Epithelial cell of esophagus (primary cell): Measurements from ENCODE around the gene ALOX12.

Source experiments
- DNase-seq: peaks from one replicate; pipeline ENCODE4 v3.0.0; 2010; ENCODE audit warnings: low read depth
- H3K4me3 ChIP-seq: 2 replicates; pipeline ENCODE4 v1.5.1; 2011; ENCODE audit warnings: mild to moderate bottlenecking, low read length, control low read depth
- TF ChIP-seq, protein P1 (sequence below): IDR thresholded peaks from 2 replicates; pipeline ENCODE4 v1.5.1; 2011; ENCODE audit warnings: low read depth, mild to moderate bottlenecking, low read length, control low read depth, inconsistent platforms; ENCODE audit not compliant: insufficient read depth; ENCODE audit errors: missing control alignments

The ALOX12 gene

DNA sequence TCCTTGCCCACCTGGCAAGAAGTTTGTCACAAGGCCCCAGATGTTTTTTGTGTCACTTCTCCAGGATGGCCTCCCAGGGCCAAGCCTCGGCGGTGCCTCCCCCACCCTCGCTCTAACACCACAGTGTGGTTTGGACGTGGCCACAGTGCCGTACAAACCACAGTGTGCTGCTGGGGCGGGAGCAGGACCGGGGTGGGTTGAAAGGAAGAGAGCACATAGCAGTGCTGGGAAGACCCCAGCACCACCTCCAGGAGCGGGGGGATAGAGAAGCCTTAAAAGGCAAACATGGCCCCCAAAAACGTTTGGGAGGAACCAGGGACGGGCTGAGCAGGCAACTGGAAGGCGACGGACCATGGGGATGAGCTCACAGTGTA is 22.0 kb downstream of the ALOX12 start:
- TF ChIP-seq, protein P1, sequence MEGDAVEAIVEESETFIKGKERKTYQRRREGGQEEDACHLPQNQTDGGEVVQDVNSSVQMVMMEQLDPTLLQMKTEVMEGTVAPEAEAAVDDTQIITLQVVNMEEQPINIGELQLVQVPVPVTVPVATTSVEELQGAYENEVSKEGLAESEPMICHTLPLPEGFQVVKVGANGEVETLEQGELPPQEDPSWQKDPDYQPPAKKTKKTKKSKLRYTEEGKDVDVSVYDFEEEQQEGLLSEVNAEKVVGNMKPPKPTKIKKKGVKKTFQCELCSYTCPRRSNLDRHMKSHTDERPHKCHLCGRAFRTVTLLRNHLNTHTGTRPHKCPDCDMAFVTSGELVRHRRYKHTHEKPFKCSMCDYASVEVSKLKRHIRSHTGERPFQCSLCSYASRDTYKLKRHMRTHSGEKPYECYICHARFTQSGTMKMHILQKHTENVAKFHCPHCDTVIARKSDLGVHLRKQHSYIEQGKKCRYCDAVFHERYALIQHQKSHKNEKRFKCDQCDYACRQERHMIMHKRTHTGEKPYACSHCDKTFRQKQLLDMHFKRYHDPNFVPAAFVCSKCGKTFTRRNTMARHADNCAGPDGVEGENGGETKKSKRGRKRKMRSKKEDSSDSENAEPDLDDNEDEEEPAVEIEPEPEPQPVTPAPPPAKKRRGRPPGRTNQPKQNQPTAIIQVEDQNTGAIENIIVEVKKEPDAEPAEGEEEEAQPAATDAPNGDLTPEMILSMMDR, result no peak
- no peak for DNase-seq
- H3K4me3 ChIP-seq, result no peak overlapping the region

DNA sequence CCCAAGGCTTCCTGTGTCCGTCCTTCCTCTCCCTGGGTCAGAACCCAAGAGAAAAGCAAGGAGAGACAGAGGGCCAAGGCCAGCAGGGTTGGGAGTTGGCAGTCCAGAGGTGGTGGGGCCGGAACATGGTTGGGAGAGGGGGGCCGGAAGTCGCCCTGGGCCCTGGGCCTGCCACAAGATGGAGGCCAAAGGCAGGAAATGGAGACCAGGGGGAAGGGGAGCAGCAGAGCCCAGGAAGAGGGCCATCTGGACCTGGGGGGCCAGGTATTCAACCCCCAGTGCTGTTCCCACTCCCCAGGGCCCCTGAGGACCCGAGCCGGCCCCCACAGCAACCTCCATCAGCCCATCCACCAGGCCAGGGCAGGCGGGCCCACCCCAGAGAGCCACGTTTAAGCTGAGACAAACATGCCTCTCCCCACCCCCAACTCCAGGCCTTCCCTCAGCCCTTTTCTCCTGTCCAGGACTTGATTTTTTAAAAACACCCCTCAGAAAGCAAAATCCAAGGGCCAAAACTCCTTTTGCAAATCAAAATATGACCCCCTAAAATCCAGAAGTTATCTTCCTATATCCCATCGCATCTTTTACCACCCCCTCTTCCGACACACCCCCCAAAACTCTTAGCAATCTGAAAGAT is 22.6 kb downstream of the ALOX12 start:
- no peak for DNase-seq
- no peak overlapping the region for H3K4me3 ChIP-seq
- TF ChIP-seq, protein P1, result no peak

DNA sequence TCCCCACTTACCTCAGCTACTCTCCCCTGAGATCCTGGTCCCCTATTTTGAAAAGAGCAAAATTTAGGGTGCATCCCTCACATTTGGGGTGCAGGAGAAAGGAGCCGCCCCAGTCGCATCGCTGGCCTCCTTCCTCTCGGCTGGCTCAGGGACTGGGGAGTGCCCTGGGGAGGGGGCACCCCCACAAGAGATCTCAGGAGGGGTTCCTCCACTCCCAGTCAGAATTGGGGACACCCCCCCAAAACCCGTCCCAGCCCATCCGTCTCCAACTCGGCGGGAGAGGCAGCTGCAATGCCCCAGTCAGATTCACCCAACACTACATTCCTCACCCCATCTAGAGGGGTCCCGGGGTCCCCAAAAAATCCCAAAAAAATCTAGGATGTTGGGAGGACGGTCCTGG is 23.5 kb downstream of the ALOX12 start:
- TF ChIP-seq, protein P1, result no peak
- no peak overlapping the region for H3K4me3 ChIP-seq
- no peak for DNase-seq

DNA sequence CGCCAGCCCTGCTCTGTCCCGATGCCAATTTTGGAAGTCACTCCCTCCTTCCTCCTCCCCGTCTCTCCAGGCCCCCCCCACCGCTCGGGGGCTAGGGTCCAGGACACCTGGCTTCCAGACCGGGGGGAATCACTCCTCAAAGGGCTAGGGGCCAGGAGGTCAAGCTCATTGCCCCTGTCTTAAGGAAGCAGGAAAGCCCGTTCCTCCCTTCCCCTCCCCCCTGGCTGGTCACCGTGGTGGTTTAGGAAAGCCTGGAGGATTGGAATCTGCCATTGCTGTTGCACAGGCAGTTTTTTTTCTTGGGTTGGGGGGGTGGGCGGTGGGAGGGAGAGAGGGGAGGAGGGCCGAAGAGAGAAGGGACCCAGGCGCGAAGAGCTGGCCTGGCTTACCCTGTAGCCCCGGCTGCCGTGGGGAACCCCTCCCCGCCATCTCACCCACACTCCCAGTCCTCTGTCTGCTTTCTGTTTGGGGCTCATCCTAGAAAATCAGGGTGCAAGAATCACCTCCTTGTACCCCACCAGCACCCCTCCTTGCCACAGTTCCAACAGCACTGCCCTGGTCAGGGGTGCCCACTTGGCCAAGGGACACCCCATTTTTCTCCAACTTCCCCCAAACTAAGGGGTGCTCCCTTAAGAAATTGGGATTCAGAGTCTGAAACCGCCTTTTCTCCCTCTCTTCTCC is 24.1 kb downstream of the ALOX12 start:
- H3K4me3 ChIP-seq, result peak overlapping the region; percentile 37
- no peak for DNase-seq
- TF ChIP-seq, protein P1, result no peak

DNA sequence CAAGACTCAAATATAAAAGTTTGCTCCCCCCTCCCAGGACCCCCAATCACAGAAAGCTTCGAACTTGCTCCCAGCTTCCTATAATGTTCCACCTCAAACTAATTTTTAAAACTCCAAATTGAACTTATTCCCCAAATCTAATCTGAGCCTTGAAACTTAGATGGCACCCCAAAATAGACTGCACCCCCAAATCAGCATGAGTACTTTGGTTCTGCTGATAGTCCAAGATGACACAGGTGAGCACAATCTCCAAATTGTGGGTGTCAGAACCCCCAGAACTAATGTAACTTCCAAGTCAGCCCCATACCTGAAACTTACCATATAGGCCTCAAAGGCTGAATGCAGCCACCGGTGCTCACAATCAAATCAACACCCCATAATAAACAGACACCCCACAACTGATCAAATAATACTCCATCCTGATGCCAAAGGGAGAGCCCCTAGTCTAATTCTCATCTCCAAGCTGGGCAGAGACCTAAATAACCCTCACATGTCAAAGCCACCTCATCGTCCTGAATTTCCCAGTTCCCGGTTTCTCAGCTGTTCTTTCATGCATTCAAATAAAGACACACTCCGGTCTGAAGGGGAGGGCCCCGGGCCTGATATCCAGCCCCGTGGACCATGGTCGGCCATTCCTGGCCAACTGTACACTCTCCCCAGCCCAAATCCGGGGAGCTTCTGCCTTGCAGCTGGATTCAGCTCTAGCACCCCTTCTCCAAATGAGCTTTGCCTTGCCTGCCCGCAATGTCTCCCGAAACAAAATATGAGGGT is 25.2 kb downstream of the ALOX12 start:
- H3K4me3 ChIP-seq, result no peak overlapping the region
- TF ChIP-seq, protein P1, result no peak
- DNase-seq, result no peak

DNA sequence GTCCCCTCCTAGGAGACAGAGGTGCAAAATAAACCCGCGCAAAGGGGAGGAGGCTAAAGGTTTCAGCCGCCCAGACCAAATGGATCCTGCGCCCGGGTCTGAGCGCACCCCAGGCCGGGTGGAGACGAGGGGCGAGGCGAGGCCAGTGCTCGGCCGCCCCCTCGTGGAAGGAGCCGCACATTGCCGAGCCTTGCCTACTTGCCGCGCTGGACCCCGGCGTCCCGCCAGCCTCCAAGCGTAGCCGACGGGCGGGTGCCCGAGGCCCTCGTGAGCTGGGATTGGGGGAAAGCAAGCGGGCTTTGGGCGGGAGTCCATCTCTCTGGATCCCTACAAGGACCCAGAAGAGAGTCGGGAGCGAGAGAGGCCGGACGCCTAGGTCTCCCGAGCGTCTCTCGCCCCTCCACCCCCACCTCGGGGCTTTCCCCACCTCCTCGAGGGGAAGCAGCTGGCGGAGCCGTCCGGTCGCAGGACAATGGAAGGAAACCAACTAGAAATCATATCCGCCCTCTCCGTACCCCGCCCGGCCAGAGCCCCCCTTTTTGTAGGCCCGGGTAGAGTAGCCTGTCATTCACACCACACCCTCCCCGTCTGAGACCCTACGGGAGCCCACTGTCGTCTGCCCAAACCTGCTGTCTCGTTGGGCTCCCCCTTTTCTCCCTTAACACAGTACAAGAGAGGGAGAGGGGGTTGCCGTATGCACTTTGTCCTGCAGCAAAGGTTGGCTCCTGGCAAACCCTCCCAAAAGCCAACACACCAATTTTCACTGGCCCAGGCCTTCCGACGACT is 26.3 kb downstream of the ALOX12 start:
- TF ChIP-seq, protein P1, result peak; percentile 74

More for the DNA sequence above, 26.3 kb downstream of the ALOX12 start:
- peak; percentile 56 for DNase-seq
- peak overlapping the region; percentile 16 for H3K4me3 ChIP-seq
